C4-2B (cell line): ENCODE data around the gene ANKRD33.

Experiments used
- ZFX ChIP-seq: fragments of 450-650 bp; IDR thresholded peaks from 2 replicates; pipeline ENCODE4 v1.6.1; 2017
- TF ChIP-seq, protein P1 (sequence below): fragments of 450-650 bp; conservative IDR thresholded peaks from 2 replicates; pipeline ENCODE4 v1.5.1; 2017; ENCODE audit warnings: mild to moderate bottlenecking

DNA sequence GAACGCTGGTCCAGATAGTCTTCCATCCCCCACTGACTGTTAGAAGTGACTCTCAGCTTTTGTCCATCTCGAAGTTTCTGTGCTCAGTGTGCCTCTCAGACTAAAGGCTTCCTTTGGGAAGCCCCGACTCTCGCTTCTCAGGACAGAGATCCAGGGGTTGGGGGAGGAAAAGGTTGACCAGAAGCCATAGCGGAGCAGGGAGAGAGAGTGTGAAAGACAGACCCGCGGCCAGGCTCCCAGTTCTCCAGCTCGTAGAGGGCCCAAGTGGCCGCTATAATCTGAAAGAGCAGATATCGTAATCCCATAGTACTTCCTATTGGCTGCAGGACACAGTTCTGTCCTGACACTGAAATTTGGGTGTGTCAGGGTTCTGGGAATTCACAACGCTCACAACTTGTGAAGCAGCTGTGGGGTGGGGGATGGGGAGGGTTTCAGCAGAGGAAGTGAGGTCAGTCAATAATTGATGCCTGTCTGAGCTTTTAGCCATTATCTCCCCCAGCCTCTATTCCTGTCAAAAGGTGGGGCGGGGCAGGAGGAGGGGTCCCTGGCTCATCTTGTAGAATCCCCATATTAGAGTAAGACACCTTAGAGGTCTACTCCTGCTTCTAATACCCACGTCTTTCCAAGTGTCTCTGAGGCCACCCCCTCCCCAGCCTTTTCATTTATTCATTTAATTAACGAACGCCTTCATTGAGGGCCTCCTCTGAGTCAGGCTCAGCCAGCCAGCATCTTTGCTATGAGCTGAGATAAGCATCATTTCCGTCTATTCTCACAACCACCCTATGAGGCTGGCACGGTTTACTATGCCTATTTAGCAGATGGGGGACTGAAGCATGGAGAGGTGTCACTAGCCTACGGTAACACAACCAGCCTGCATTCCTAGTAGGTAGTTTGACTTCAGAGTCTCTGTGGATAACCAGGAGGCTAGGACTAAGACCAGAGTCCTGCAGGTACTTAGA is 17.8 kb downstream of the ANKRD33 start:
- TF ChIP-seq, protein P1, sequence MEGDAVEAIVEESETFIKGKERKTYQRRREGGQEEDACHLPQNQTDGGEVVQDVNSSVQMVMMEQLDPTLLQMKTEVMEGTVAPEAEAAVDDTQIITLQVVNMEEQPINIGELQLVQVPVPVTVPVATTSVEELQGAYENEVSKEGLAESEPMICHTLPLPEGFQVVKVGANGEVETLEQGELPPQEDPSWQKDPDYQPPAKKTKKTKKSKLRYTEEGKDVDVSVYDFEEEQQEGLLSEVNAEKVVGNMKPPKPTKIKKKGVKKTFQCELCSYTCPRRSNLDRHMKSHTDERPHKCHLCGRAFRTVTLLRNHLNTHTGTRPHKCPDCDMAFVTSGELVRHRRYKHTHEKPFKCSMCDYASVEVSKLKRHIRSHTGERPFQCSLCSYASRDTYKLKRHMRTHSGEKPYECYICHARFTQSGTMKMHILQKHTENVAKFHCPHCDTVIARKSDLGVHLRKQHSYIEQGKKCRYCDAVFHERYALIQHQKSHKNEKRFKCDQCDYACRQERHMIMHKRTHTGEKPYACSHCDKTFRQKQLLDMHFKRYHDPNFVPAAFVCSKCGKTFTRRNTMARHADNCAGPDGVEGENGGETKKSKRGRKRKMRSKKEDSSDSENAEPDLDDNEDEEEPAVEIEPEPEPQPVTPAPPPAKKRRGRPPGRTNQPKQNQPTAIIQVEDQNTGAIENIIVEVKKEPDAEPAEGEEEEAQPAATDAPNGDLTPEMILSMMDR = no peak
- no peak for TF ChIP-seq ZFX
